Suprapubic skin (tissue), 4 donors: ENCODE measurements around the gene MAPK13. TPM values are rescaled to one million over a fixed set of nuclear protein-coding genes. Genes with fewer than 3 reads are reported as not detected.

Source experiments
- DNase-seq, 2 donors: peaks; one replicate each; pipeline ENCODE4 v3.0.0-alpha.2; 2019; ENCODE audit warnings: low spot score in 2 of 2
- H3K27ac ChIP-seq: fragments of 200-600 bp; sonication (generic); one replicate; pipeline ENCODE4 v1.5.1; 2019
- H3K27me3 ChIP-seq: fragments of 200-600 bp; sonication (generic); one replicate; pipeline ENCODE4 v1.5.1; 2019
- H3K36me3 ChIP-seq: fragments of 200-600 bp; sonication (generic); one replicate; pipeline ENCODE4 v1.5.1; 2019
- H3K4me1 ChIP-seq: fragments of 200-600 bp; sonication (generic); one replicate; pipeline ENCODE4 v1.5.1; 2019
- H3K4me3 ChIP-seq: fragments of 200-600 bp; sonication (generic); one replicate; pipeline ENCODE4 v1.5.1; 2019; ENCODE audit warnings: mild to moderate bottlenecking
- H3K9me3 ChIP-seq: fragments of 200-600 bp; sonication (generic); one replicate; pipeline ENCODE4 v1.5.1; 2019
- EP300 ChIP-seq: sonication (generic); formaldehyde crosslinking; IDR thresholded peaks from one replicate; pipeline ENCODE4 v1.6.1; 2017; ENCODE audit warnings: antibody characterized with exemption
- POLR2A ChIP-seq, 2 donors: fragments of 450-650 bp; IDR thresholded peaks; one replicate each; pipeline ENCODE4 v1.6.1; 2017; ENCODE audit warnings: antibody characterized with exemption in 2 of 2, mild to moderate bottlenecking in 2 of 2, moderate library complexity in 2 of 2
- POLR2AphosphoS5 ChIP-seq, 3 donors: sonication (generic); formaldehyde crosslinking; IDR thresholded peaks; one replicate each; pipeline ENCODE4 v1.6.1; 2017; ENCODE audit warnings: antibody characterized with exemption in 3 of 3
- WGBS: methylation state at CpG from one replicate; pipeline ENCODE4 v1.1.5; 2018; 5-methylcytosine and 5-hydroxymethylcytosine counted together
- total RNA-seq, 4 donors: library from RNA; depleted of rRNA; stranded (reverse); fragments of >200 nt; gene quantifications; one replicate each; pipeline ENCODE4 v1.1.0, GENCODE V29; 2016
- TF ChIP-seq, protein P1 (sequence below), 2 donors: fragments of 200-600 bp in 1 of 2; fragments of 450-650 bp in 1 of 2; sonication (generic) in 1 of 2; IDR thresholded peaks; one replicate each; pipeline ENCODE4 v1.5.1; 2016 to 2019; ENCODE audit warnings: antibody characterized with exemption in 2 of 2, mild to moderate bottlenecking in 1 of 2, moderate library complexity in 1 of 2

The MAPK13 gene
- total RNA-seq, 4 donors from 2014 or later, result 72.5 to 109 (median 105) TPM

DNA sequence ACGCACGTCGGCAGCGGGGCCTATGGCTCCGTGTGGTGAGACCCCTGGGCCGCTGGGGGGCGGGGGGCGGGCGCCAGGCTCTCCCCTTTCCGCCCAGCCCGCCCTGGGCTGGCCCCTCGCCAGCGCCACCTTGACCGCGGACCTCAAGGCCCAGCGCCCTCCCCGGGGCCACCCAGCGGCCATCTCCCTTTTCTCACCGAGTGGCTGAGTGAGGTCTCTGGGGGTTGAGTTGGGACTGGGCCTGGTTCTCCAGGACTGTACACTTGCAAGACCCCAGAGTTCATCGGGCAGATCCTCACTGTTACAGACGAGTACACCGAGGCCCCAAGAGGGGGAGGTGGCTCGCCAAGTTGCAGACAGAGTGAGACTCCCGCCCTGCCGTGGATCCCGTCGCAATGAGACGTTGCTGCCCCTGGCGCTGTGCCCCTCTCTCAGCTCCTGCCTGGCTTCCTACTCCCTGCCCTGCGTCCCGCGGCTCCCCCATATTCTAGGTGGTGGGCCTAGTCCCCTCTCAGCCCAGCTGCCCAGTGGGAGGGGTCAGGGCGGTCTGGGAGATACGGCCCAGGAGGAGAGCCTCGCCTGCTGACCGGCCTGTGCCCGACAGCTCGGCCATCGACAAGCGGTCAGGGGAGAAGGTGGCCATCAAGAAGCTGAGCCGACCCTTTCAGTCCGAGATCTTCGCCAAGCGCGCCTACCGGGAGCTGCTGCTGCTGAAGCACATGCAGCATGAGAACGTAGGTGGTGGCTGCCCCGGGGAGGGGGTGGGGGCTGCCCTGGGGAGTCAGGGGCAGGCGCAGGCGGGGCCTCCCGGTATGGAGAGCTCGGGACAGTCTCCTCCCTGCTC lies 576 bp downstream of the MAPK13 start:
- H3K4me3 ChIP-seq, result peak overlapping the region; percentile 63
- 8% methylated on average over 13 of the region's 52 CpGs for WGBS
- peak overlapping the region; percentile 92 for H3K27ac ChIP-seq
- no peak for TF ChIP-seq POLR2AphosphoS5 (IDR thresholded peaks at IDR 0.05)
- no peak for TF ChIP-seq EP300
- TF ChIP-seq, protein P1, sequence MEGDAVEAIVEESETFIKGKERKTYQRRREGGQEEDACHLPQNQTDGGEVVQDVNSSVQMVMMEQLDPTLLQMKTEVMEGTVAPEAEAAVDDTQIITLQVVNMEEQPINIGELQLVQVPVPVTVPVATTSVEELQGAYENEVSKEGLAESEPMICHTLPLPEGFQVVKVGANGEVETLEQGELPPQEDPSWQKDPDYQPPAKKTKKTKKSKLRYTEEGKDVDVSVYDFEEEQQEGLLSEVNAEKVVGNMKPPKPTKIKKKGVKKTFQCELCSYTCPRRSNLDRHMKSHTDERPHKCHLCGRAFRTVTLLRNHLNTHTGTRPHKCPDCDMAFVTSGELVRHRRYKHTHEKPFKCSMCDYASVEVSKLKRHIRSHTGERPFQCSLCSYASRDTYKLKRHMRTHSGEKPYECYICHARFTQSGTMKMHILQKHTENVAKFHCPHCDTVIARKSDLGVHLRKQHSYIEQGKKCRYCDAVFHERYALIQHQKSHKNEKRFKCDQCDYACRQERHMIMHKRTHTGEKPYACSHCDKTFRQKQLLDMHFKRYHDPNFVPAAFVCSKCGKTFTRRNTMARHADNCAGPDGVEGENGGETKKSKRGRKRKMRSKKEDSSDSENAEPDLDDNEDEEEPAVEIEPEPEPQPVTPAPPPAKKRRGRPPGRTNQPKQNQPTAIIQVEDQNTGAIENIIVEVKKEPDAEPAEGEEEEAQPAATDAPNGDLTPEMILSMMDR (IDR thresholded peaks at IDR 0.05), result no peak
- TF ChIP-seq POLR2A (IDR thresholded peaks at IDR 0.05), result no peak
- H3K27me3 ChIP-seq, result no peaks in the 10 kb centered on the region
- H3K36me3 ChIP-seq, result no peaks in the 10 kb centered on the region
- peaks cover 52% of the 10 kb centered on the region for H3K4me1 ChIP-seq
- H3K9me3 ChIP-seq, result no peaks in the 10 kb centered on the region
- peak in 1 of 2 donors; percentile 78 for DNase-seq

DNA sequence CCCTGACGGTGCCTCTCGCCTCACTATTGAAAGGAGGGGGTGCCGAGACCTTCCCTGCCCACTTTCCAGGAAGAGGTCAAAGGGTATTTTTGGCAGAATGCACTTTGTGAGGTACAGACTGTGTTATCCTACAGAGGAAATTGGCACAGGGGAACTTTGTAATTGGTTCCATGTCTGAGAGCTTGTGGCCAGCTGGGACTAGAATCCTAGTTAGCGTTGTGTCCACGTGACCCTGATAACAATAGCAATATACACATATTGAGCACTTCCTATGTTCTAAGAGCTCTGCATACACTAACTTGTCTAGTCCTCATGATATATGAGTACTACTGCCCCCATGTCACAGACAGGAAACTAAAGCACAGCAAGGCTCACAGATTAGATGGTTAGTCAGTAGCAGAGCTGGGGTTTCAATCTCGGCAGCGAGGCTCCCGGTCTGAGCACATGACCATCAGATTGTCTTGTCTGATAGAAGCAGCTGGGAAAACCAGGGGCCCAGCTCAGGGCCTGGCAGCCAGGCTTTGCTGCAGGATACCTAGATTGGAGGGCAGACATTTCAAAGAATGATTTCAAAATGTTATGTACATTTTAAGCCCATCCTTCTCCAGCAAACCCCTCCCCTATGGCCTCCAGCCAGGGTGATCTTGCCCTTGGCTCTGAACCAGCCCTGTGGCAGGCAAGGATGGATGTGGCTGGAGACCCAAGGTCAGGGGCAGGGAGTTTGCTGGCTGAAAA lies 1.4 kb downstream of the MAPK13 start:
- no peaks in the 10 kb centered on the region for H3K9me3 ChIP-seq
- peak in 1 of 2 donors; percentile 72 for DNase-seq
- WGBS, result 18% methylated on average over 5 of the region's 8 CpGs
- peaks cover 6% of the 10 kb centered on the region for H3K36me3 ChIP-seq
- peak overlapping the region; percentile 63 for H3K4me3 ChIP-seq
- H3K27ac ChIP-seq, result peak overlapping the region; percentile 92
- TF ChIP-seq POLR2A (IDR thresholded peaks at IDR 0.05) (no peak), EP300 (no peak), POLR2AphosphoS5 (IDR thresholded peaks at IDR 0.05) (no peak)
- TF ChIP-seq, protein P1 (IDR thresholded peaks at IDR 0.05), result no peak
- peaks cover 52% of the 10 kb centered on the region for H3K4me1 ChIP-seq
- H3K27me3 ChIP-seq, result no peaks in the 10 kb centered on the region

DNA sequence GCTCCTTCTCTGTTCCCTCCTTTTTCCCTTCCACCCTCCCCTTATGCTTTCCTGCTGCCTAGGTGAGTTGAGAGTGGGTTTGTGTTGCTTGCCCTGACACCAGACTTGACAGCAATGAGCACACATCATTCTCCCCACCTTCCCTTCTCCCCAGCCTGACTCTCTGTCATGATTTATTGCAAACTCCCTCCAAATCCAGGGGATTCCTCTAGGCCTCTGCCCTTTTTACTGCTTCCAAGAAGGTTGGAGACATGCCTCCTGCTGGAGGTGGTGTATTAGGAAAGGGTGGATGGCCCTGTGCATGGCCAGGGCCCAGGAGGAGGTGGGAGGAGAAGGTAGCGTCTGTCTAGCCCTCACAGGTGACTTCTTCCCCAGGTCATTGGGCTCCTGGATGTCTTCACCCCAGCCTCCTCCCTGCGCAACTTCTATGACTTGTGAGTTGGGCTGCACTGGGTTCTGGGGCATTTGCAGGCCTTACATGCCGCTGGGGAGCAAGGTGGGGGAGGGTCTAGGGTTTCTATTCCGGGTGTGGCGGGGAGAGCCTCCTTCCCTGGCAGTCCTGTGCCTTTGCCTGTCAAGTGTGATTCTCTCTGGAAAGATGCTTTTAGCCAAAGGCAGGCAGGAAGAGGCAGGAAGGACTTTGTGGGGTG lies 2.1 kb downstream of the MAPK13 start:
- WGBS, result 44% methylated on average over 5 of the region's 5 CpGs
- Histone ChIP-seq H3K4me1 (peaks cover 52% of the 10 kb centered on the region), H3K27me3 (no peaks in the 10 kb centered on the region), H3K4me3 (peak overlapping the region; percentile 63), H3K36me3 (peaks cover 11% of the 10 kb centered on the region), H3K27ac (no peak overlapping the region), H3K9me3 (no peaks in the 10 kb centered on the region)
- peak in 1 of 2 donors; percentile 52 for DNase-seq
- TF ChIP-seq, protein P1 (IDR thresholded peaks at IDR 0.05), result no peak
- no peak for TF ChIP-seq EP300
- no peak for TF ChIP-seq POLR2AphosphoS5 (IDR thresholded peaks at IDR 0.05)
- TF ChIP-seq POLR2A (IDR thresholded peaks at IDR 0.05), result no peak

DNA sequence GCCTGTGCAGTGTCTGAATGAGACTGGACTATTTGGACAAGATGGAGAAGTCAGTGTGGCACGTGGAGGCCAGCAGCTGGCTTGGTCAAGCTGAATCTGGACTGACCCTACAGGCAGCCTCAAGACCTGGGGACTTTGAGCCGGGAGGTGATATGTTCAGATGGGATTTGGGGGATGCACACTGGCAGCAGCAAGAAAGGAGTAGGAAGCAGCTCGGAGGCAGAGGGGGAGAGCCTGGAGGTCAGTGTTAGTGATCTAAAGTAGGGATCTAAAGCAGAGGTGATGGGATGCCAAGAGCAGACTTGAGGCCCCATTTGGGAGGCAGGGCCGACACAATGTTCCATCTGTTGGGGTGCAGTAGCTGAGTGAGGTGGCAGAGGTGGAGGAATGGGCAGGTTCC lies 2.8 kb downstream of the MAPK13 start:
- TF ChIP-seq EP300, result no peak
- TF ChIP-seq POLR2AphosphoS5 (IDR thresholded peaks at IDR 0.05), result no peak
- TF ChIP-seq POLR2A (IDR thresholded peaks at IDR 0.05), result no peak
- TF ChIP-seq, protein P1 (IDR thresholded peaks at IDR 0.05), result no peak
- Histone ChIP-seq H3K27ac (no peak overlapping the region), H3K4me1 (peaks cover 52% of the 10 kb centered on the region), H3K36me3 (peaks cover 16% of the 10 kb centered on the region), H3K9me3 (no peaks in the 10 kb centered on the region), H3K4me3 (no peak overlapping the region), H3K27me3 (no peaks in the 10 kb centered on the region)
- 73% methylated on average over 4 of the region's 4 CpGs for WGBS
- DNase-seq, result peak in 1 of 2 donors; percentile 40
